ENCODE data around the gene USP10. TPM values are rescaled to one million over a fixed set of nuclear protein-coding genes. Genes with fewer than 3 reads are reported as not detected.

USP10 gene
- total RNA-seq, 1 experiment from 2014 or later: 203 TPM

DNA sequence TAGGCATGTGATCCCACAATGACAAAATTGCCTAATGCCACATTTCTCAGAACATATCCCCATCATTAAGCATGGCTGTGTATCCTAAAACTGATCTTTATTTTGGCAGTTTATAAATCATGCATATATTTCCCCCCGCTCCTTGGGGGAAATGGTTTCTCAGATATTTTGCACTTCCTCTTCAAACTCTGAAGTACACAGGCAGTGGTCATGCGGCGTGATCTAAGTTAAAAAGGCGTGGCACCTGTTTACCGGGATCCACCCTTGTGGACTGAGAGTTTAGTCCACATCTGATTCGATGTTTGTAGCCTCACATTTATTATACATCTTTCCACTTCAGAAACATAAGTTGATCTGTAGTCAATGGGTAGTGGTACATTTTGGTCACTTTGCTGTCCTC, 51.4 kb downstream of the USP10 start:
- no peak overlapping the region for H3T11ph ChIP-seq (ENCODE audit: low read length)
- Mint-ChIP-seq H3K9me3 (no peaks in the 10 kb centered on the region), H3K27ac (no peak overlapping the region), H3K4me3 (no peak overlapping the region), H3K4me1 (peaks cover 17 to 21% of the 10 kb centered on the region in 2 experiments), H3K27me3 (ENCODE audit: low read depth) (no peaks in the 10 kb centered on the region), H3K36me3 (ENCODE audit: insufficient read depth in 1 of 3, low read depth in 3 of 3) (peaks cover 0 to 15% (median 9%) of the 10 kb centered on the region in 3 experiments; a peak in 6 of 7 replicates)
- no peaks in the 10 kb centered on the region for H3K79me1 ChIP-seq (ENCODE audit: insufficient read depth, low read depth, low read length, poor library complexity, severe bottlenecking)
- peaks cover 24% of the 10 kb centered on the region; the same call in 1 of the 2 replicates for H3K79me2 ChIP-seq (ENCODE audit: insufficient read depth, low read length)
- no peak overlapping the region for H2BK20ac ChIP-seq (ENCODE audit: low read depth, low read length, poor library complexity, severe bottlenecking)
- no peak overlapping the region for H3K14ac ChIP-seq (ENCODE audit: insufficient read depth, low read length)
- H2BK15ac ChIP-seq (ENCODE audit: low read depth, low read length): no peak overlapping the region
- H4K20me1 ChIP-seq (ENCODE audit: control insufficient read depth, insufficient read depth, insufficient read length): no peaks in the 10 kb centered on the region
- H3K4me1 ChIP-seq (ENCODE audit: insufficient read depth, low read length): no peaks in the 10 kb centered on the region; the same call in 1 of the 2 replicates
- H4K91ac ChIP-seq (ENCODE audit: insufficient read length, low read depth, low read length): no peak overlapping the region
- no peak overlapping the region for H2BK120ac ChIP-seq (ENCODE audit: low read depth, low read length, poor library complexity, severe bottlenecking)
- H3K18ac ChIP-seq (ENCODE audit: insufficient read length, low read depth, low read length): no peak overlapping the region
- H4K8ac ChIP-seq (replicated peaks; ENCODE audit: insufficient read length, low read depth, low read length): no peak overlapping the region
- no peak overlapping the region for H3K23ac ChIP-seq (ENCODE audit: insufficient read length, low read depth, low read length)
- H3K27me3 ChIP-seq (ENCODE audit: insufficient read depth, low read length): no peaks in the 10 kb centered on the region
- H3K4ac ChIP-seq (ENCODE audit: low read depth, low read length): no peak overlapping the region
- TF ChIP-seq, protein P1, sequence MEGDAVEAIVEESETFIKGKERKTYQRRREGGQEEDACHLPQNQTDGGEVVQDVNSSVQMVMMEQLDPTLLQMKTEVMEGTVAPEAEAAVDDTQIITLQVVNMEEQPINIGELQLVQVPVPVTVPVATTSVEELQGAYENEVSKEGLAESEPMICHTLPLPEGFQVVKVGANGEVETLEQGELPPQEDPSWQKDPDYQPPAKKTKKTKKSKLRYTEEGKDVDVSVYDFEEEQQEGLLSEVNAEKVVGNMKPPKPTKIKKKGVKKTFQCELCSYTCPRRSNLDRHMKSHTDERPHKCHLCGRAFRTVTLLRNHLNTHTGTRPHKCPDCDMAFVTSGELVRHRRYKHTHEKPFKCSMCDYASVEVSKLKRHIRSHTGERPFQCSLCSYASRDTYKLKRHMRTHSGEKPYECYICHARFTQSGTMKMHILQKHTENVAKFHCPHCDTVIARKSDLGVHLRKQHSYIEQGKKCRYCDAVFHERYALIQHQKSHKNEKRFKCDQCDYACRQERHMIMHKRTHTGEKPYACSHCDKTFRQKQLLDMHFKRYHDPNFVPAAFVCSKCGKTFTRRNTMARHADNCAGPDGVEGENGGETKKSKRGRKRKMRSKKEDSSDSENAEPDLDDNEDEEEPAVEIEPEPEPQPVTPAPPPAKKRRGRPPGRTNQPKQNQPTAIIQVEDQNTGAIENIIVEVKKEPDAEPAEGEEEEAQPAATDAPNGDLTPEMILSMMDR (conservative IDR thresholded peaks at IDR 0.05): no peak
- H2BK5ac ChIP-seq (ENCODE audit: insufficient read length, low read length): no peak overlapping the region
- H2AK5ac ChIP-seq (ENCODE audit: insufficient read length, low read length): no peak overlapping the region
- no peak overlapping the region for H3K56ac ChIP-seq (ENCODE audit: insufficient read length, low read depth, low read length)
- no peak overlapping the region for H3K4me2 ChIP-seq (ENCODE audit: insufficient read depth, insufficient read length, low read length)
- WGBS (ENCODE audit: extremely low coverage, insufficient read length, low lambda C conversion rate): no CpG with 5 or more reads among the region's 6 CpGs
- H4K5ac ChIP-seq (ENCODE audit: insufficient read length, low read depth, low read length): no peak overlapping the region
- no peak overlapping the region for H3K9ac ChIP-seq (ENCODE audit: extremely low read depth, insufficient read length, low read length)
- no peaks in the 10 kb centered on the region for H3K9me3 ChIP-seq (ENCODE audit: control insufficient read depth, low read depth, low read length)
- H3K23me2 ChIP-seq (ENCODE audit: insufficient read length, low read depth, low read length, poor library complexity, severe bottlenecking): no peaks in the 10 kb centered on the region
- DNase-seq: no peak
- no peak overlapping the region for H2BK12ac ChIP-seq (ENCODE audit: insufficient read length, low read depth, low read length)
- no peak overlapping the region for H2AFZ ChIP-seq (ENCODE audit: low read length)
- H3K27ac ChIP-seq (ENCODE audit: insufficient read length, low read depth, low read length): no peak overlapping the region

Measured in H9 (cell line).